HG02852 (cell line): ENCODE measurements around the gene GPT2.
"Not testable (repeated sequence)": the region's sequence is repeated elsewhere in the genome, so short reads cannot be mapped to it uniquely, and the experiment has no call there.

Source experiments
- ATAC-seq: cut with Tn5 transposase; IDR thresholded peaks from one replicate; pipeline ENCODE4 v1.9.1; 2021; ENCODE audit warnings: mild to moderate bottlenecking, moderate library complexity; ENCODE audit not compliant: unreplicated experiment

The GPT2 gene

GRCh38 chr16:46862555-46863447, 21.4 kb upstream of the GPT2 start:
- ATAC-seq, result no peak

GRCh38 chr16:46866286-46866685, 17.9 kb upstream of the GPT2 start:
- no peak for ATAC-seq

GRCh38 chr16:46867486-46867885, 16.7 kb upstream of the GPT2 start:
- ATAC-seq, result not testable (repeated sequence)

- not testable (repeated sequence) for ATAC-seq
Measured at GRCh38 chr16:46868891-46869290, 15.3 kb upstream of the GPT2 start.

- no peak for ATAC-seq
Measured at GRCh38 chr16:46871597-46871996, 12.6 kb upstream of the GPT2 start.

GRCh38 chr16:46873201-46873600, 11.0 kb upstream of the GPT2 start:
- no peak for ATAC-seq

GRCh38 chr16:46875243-46875642, 8.9 kb upstream of the GPT2 start:
- no peak for ATAC-seq

GRCh38 chr16:46882304-46882939, 1.7 kb upstream of the GPT2 start:
- no peak for ATAC-seq

- ATAC-seq, result no peak
Measured at GRCh38 chr16:46882940-46883307, 1.2 kb upstream of the GPT2 start.

GRCh38 chr16:46883353-46883689, 841 bp upstream of the GPT2 start:
- ATAC-seq, result no peak

- peak; percentile 7 for ATAC-seq
Measured at GRCh38 chr16:46884513-46885293, 541 bp downstream of the GPT2 start.

GRCh38 chr16:46885960-46886763, 2.0 kb downstream of the GPT2 start:
- ATAC-seq, result no peak

GRCh38 chr16:46886764-46887523, 2.8 kb downstream of the GPT2 start:
- ATAC-seq, result no peak

GRCh38 chr16:46887524-46887854, 3.3 kb downstream of the GPT2 start:
- no peak for ATAC-seq

- no peak for ATAC-seq
Measured at GRCh38 chr16:46889245-46889941, 5.2 kb downstream of the GPT2 start.

- no peak for ATAC-seq
Measured at GRCh38 chr16:46889942-46890300, 5.8 kb downstream of the GPT2 start.

GRCh38 chr16:46891910-46892309, 7.7 kb downstream of the GPT2 start:
- ATAC-seq, result no peak

GRCh38 chr16:46894036-46894672, 10.0 kb downstream of the GPT2 start:
- ATAC-seq, result no peak
